NCI-H69 (cell line): Measurements from ENCODE around the gene HSP90AA1.
"Not testable (repeated sequence)": the region's sequence is repeated elsewhere in the genome, so short reads cannot be mapped to it uniquely, and the experiment has no call there.

Source experiments
- DNase-seq: peaks from one replicate; lab custom pipeline; 2025; lab: John Stamatoyannopoulos, UW

Gene HSP90AA1

GRCh38 chr14:102094101-102094500, 7.3 kb upstream of the HSP90AA1 start:
- DNase-seq, result peak; percentile 26

- no peak for DNase-seq
Measured at GRCh38 chr14:102092806-102093205, 6.0 kb upstream of the HSP90AA1 start.

- DNase-seq, result no peak
Measured at GRCh38 chr14:102090713-102091112, 3.9 kb upstream of the HSP90AA1 start.

- no peak for DNase-seq
Measured at GRCh38 chr14:102089621-102090343, 2.9 kb upstream of the HSP90AA1 start.

- no peak for DNase-seq
Measured at GRCh38 chr14:102088012-102088792, 1.4 kb upstream of the HSP90AA1 start.

GRCh38 chr14:102087762-102088011, 843 bp upstream of the HSP90AA1 start:
- DNase-seq, result no peak

GRCh38 chr14:102086709-102086971, 204 bp downstream of the HSP90AA1 start:
- DNase-seq, result no peak

GRCh38 chr14:102085948-102086708, 716 bp downstream of the HSP90AA1 start:
- peak; percentile 77 for DNase-seq

GRCh38 chr14:102085488-102085887, 1.4 kb downstream of the HSP90AA1 start:
- DNase-seq, result peak; percentile 65

GRCh38 chr14:102084931-102085330, 1.9 kb downstream of the HSP90AA1 start:
- no peak for DNase-seq

GRCh38 chr14:102084522-102084921, 2.3 kb downstream of the HSP90AA1 start:
- not testable (repeated sequence) for DNase-seq

GRCh38 chr14:102081231-102082080, 5.4 kb downstream of the HSP90AA1 start:
- no peak for DNase-seq

GRCh38 chr14:102080183-102081080, 6.4 kb downstream of the HSP90AA1 start:
- DNase-seq, result no peak

- DNase-seq, result no peak
Measured at GRCh38 chr14:102079700-102079979, 7.2 kb downstream of the HSP90AA1 start.

- DNase-seq, result peak; percentile 22
Measured at GRCh38 chr14:102078831-102079699, 7.8 kb downstream of the HSP90AA1 start.

- DNase-seq, result not testable (repeated sequence)
Measured at GRCh38 chr14:102078361-102078791, 8.5 kb downstream of the HSP90AA1 start.

- DNase-seq, result no peak
Measured at GRCh38 chr14:102077382-102077709, 9.5 kb downstream of the HSP90AA1 start.

GRCh38 chr14:102075155-102075554, 11.7 kb downstream of the HSP90AA1 start:
- no peak for DNase-seq

GRCh38 chr14:102074415-102074964, 12.4 kb downstream of the HSP90AA1 start:
- DNase-seq, result no peak

- no peak for DNase-seq
Measured at GRCh38 chr14:102071283-102071998, 15.4 kb downstream of the HSP90AA1 start.
